Panc1 (cell line): ENCODE results near the gene FHL1.

Experiments used
- POLR2AphosphoS5 ChIP-seq: IDR thresholded peaks from 2 replicates; pipeline ENCODE4 v1.6.1; 2012; ENCODE audit warnings: mild to moderate bottlenecking, low read depth, low read length, moderate library complexity
- TCF7L2 ChIP-seq: IDR thresholded peaks from 2 replicates; pipeline ENCODE4 v1.6.1; 2011; ENCODE audit warnings: mild to moderate bottlenecking, low read depth, low read length, inconsistent platforms
- TF ChIP-seq, protein P1 (sequence below): fragments of 450-650 bp; IDR thresholded peaks from 2 replicates; pipeline ENCODE4 v1.5.1; 2017; ENCODE audit warnings: mild to moderate bottlenecking
- TF ChIP-seq, protein P2 (sequence below), 2 experiments: IDR thresholded peaks; 2 replicates each; pipeline ENCODE4 v1.6.1; 2011 to 2012; ENCODE audit warnings: low read depth in 2 of 2, control low read depth in 1 of 2, low read length in 1 of 2, mild to moderate bottlenecking in 1 of 2, moderate library complexity in 1 of 2; ENCODE audit not compliant: insufficient read depth in 1 of 2

DNA sequence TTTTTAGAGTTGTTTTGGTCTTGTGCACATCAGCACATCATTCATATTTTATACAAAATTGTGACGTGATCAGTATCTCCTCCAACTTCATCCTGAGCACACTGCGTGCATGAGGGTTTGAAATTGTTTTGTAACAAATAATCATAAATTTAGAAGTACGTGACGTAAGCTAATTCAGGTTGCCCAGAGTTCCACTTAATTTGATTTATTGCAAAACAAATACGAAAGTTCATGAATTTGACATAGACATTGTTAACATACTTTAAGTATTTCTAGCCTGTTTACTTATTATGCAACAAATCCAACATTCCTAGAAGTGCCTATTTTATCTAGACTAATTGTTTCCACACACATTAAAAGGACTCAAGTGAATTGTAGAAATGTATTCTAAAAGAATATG is 55.6 kb downstream of the FHL1 start:
- TF ChIP-seq, protein P1, sequence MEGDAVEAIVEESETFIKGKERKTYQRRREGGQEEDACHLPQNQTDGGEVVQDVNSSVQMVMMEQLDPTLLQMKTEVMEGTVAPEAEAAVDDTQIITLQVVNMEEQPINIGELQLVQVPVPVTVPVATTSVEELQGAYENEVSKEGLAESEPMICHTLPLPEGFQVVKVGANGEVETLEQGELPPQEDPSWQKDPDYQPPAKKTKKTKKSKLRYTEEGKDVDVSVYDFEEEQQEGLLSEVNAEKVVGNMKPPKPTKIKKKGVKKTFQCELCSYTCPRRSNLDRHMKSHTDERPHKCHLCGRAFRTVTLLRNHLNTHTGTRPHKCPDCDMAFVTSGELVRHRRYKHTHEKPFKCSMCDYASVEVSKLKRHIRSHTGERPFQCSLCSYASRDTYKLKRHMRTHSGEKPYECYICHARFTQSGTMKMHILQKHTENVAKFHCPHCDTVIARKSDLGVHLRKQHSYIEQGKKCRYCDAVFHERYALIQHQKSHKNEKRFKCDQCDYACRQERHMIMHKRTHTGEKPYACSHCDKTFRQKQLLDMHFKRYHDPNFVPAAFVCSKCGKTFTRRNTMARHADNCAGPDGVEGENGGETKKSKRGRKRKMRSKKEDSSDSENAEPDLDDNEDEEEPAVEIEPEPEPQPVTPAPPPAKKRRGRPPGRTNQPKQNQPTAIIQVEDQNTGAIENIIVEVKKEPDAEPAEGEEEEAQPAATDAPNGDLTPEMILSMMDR = no peak
- TF ChIP-seq POLR2AphosphoS5 (no peak), TCF7L2 (no peak)
- TF ChIP-seq, protein P2, sequence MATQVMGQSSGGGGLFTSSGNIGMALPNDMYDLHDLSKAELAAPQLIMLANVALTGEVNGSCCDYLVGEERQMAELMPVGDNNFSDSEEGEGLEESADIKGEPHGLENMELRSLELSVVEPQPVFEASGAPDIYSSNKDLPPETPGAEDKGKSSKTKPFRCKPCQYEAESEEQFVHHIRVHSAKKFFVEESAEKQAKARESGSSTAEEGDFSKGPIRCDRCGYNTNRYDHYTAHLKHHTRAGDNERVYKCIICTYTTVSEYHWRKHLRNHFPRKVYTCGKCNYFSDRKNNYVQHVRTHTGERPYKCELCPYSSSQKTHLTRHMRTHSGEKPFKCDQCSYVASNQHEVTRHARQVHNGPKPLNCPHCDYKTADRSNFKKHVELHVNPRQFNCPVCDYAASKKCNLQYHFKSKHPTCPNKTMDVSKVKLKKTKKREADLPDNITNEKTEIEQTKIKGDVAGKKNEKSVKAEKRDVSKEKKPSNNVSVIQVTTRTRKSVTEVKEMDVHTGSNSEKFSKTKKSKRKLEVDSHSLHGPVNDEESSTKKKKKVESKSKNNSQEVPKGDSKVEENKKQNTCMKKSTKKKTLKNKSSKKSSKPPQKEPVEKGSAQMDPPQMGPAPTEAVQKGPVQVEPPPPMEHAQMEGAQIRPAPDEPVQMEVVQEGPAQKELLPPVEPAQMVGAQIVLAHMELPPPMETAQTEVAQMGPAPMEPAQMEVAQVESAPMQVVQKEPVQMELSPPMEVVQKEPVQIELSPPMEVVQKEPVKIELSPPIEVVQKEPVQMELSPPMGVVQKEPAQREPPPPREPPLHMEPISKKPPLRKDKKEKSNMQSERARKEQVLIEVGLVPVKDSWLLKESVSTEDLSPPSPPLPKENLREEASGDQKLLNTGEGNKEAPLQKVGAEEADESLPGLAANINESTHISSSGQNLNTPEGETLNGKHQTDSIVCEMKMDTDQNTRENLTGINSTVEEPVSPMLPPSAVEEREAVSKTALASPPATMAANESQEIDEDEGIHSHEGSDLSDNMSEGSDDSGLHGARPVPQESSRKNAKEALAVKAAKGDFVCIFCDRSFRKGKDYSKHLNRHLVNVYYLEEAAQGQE (IDR thresholded peaks at IDR 0.05; ENCODE audit: insufficient read depth in 1 of 2, low read depth in 2 of 2, low read length in 1 of 2) = no peak
